ENCODE measurements around the gene SUPT20HL2.
"Not testable (repeated sequence)": the region's sequence is repeated elsewhere in the genome, so short reads cannot be mapped to it uniquely, and the experiment has no call there.

SUPT20HL2 gene

GRCh38 chrX:24309580-24310374 is 4.1 kb downstream of the SUPT20HL2 start:
- not testable (repeated sequence) for DNase-seq (ENCODE audit: low spot score)

DNA sequence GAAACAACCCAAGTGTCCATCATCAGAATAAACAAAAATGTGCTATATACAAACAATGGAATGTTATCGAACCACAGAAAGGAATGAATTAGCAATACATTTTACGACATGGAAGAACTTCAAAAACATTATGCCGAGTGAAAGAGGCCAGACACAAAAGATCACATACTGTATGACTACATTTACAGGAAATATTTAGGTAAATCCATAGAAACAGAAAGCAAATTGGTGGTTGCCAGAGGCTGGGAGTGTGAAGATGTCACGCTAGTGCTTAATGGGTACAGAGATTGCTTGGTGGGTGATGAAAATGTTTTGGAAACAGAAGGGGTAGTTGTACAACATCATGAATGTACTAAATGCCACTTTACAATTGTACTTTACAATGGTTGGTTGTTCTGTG is 5.1 kb downstream of the SUPT20HL2 start:
- DNase-seq (ENCODE audit: low spot score), result not testable (repeated sequence)

GRCh38 chrX:24306440-24306839 is 7.4 kb downstream of the SUPT20HL2 start:
- DNase-seq (ENCODE audit: low spot score), result no peak

DNA sequence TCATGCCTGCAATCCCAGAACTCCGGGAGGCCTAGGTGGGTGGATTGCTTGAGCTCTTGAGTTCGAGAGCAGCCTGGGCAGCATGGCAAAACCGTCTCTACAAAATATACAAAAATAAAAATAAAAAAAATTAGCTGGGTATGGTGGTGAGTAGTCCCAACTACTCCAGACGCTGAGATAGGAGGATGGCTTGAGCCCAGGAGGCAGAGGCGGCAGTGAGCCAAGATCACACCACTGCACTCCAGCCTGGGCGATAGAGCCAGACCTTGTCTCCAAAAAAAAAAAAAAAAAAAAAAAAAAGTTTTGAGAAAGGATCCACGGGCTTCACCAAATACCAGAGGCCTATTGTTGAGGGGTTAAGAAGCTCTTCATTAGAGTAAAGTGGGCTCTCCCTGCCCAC is 8.0 kb downstream of the SUPT20HL2 start:
- no peak for DNase-seq (ENCODE audit: low spot score)

- no peak for DNase-seq (ENCODE audit: low spot score)
Measured at GRCh38 chrX:24301806-24302205, 12.1 kb downstream of the SUPT20HL2 start.

DNA sequence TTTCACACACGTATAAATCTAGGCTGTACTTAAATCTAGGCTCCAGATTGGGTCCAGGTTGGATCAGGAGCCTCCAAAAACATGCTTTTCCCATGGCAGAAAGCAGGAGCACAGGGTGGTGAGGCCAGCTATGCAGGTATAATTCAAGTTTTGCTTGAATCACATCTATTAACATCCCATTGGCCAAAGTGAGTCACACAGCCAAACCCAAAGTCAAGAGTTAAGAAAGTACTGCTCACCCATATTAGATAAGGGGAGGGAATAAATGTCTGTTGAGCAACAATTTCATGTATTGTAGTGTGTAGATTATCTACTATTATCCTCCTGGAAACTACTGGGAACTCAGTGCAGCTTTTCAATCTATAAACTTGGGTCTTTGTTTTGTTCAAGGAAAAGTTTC is 12.8 kb downstream of the SUPT20HL2 start:
- DNase-seq (ENCODE audit: low spot score), result no peak

DNA sequence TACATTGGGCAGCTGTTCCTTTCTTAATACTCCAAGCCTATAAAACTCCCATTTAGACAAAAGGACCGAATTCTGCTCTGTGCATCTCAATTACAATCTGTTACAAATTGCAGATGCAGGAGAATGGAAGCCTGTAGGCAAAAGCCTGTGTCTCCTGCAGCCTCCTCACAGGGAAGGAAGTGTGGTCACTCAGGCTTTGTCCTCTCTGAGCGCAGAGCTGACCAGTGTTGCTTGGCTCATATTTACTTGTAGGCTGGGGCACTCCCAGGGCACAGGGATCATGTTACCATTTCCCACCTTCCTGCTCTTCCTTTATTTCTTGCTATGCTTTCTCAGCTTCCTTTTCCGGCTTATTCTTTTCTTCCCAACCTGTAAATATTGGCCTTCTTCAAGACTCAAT is 15.7 kb downstream of the SUPT20HL2 start:
- no peak for DNase-seq (ENCODE audit: low spot score)

- no peak for DNase-seq (ENCODE audit: low spot score)
Measured at GRCh38 chrX:24294619-24295018, 19.2 kb downstream of the SUPT20HL2 start.

DNA sequence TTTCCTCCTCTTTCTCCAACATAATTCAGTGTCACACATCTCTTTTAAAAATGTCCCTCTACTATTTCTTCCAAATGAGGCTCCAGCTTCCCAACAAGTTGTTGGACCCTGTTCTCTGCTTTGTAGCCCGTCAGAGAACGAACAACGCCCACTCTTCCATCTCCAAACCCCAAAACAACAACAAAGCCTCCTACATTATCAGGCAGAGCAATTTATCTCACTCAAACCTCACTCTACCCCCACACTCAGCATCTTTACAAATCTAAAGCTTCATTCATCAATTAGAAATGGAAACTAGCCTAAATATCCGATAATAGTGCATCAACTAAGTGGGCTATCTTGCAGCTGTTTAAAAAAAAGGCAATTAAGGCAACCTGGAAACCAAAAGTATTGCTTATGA is 20.5 kb downstream of the SUPT20HL2 start:
- DNase-seq (ENCODE audit: low spot score), result no peak

DNA sequence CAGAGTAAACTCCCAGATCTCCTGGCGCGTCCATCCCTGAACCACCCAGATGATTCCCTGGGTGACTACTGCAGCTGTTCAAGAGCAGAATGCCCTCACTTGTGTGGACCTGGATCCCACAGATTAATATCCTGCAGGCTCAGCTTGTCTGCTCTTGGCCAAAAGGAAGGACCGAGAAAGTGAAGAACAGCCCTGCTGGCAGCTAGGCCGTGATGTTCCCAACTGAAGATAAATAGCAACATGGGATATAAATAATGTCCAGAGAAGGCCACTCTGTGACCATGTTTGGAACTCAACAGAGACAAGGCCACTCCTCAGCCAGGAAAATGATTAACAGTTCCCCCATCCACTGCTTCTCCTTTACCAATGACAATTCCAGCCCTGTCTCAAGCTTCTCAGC is 21.5 kb downstream of the SUPT20HL2 start:
- DNase-seq (ENCODE audit: low spot score), result no peak

DNA sequence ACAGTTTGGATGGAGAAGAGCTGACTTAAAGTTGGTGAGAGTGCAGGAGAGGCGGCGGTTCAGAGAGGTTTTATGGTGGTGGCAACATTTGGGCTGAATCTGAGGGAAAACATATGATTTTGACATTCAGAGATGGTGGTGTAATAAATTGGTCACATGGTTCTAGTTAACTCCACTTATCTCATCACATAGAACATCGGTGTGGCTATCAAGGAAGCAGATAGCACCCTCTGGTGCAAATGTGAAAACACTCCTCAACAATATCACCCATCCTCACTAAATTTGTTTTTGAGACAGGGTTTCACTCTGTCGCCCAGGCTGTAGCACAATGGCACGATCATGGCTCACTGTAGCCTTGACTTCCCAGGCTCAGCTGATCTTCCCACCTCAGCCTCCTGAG is 28.8 kb downstream of the SUPT20HL2 start:
- DNase-seq (ENCODE audit: low spot score), result no peak

DNA sequence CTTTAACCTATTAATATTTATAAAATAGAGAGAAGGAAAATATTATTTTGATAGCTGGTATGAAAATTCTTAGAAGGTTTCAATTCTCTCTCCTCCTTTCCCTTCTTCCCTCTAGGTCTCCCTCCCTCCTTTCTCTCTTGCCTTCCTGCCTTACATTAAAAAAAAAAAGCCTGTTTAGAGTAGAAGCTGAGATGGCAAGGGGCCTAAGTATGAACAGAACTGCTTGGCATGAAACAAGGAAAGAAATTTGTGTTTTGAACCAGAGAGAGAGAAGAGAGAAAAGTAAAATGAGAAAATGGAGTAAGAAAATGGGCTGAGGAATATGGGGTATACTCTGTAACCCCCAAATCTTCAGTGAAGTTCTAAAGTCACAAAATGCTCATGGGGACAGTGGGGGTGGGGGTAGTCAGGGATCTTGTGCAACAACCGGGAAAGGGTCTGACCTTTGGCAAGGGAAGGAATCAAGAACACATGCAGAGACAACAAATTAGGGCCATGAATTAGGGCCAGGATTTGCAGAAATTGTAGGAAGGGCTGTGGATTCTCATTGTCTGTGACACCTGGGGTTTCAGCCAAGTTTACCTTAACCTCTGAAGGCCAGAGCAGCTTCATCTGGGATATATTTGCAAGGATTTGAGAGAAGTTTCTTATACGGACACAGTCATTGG is 30.6 kb downstream of the SUPT20HL2 start:
- no peak for DNase-seq (ENCODE audit: low spot score)

GRCh38 chrX:24282381-24283126 is 31.3 kb downstream of the SUPT20HL2 start:
- DNase-seq (ENCODE audit: low spot score), result no peak

GRCh38 chrX:24277405-24277804 is 36.5 kb downstream of the SUPT20HL2 start:
- DNase-seq (ENCODE audit: low spot score), result no peak

- no peak for DNase-seq (ENCODE audit: low spot score)
Measured at GRCh38 chrX:24276015-24276414, 37.9 kb downstream of the SUPT20HL2 start.

DNA sequence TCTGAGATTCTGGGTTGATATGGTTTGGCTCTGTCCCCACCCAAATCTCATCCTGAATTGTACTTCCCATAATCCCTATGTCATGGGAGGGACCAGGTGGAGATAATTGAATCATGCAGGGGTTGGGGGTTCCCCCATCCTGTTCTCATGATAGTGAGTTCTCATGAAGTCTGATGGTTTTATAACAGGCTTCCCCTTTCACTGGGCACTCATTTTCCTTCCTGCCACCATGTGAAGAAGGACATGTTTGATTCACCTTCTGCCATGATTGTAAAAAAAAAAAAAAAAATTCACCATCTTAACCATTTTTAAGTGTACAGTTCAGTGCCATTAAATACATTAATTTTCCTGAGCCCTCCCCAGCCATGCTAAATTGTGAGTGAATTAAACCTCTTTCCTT is 42.6 kb downstream of the SUPT20HL2 start:
- no peak for DNase-seq (ENCODE audit: low spot score)

DNA sequence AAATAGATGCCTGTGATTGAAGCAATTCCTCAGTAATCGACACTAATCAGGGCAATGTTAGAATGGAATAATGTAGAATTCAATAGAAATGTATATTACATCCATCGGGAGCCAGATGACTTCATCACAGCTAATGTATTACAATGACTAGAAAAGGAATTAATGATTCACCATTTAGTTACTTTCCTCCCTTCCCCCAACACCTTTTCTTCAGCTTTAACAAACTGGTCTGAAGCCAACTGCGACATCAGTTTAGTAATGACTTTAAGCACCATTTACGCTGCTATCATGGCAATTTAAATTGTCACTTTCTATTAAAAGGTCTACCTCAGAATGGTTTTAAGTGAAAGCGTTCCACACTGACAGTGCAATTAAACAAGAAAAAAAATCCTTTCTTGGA is 45.1 kb downstream of the SUPT20HL2 start:
- no peak for DNase-seq (ENCODE audit: low spot score)

GRCh38 chrX:24266996-24267395 is 46.9 kb downstream of the SUPT20HL2 start:
- no peak for DNase-seq (ENCODE audit: low spot score)

GRCh38 chrX:24264383-24264782 is 49.5 kb downstream of the SUPT20HL2 start:
- DNase-seq (ENCODE audit: low spot score), result no peak

- no peak for DNase-seq (ENCODE audit: low spot score)
Measured at GRCh38 chrX:24262309-24262708, 51.6 kb downstream of the SUPT20HL2 start.
